HG02938 (cell line): Measurements from ENCODE around the gene MRTFB.

Experiments
- ATAC-seq: cut with Tn5 transposase; IDR thresholded peaks from one replicate; pipeline ENCODE4 v1.9.1; 2021; ENCODE audit warnings: mild to moderate bottlenecking, moderate library complexity; ENCODE audit not compliant: unreplicated experiment

Gene MRTFB

GRCh38 chr16:14225457-14225856, 154.3 kb downstream of the MRTFB start:
- ATAC-seq, result no peak

- ATAC-seq, result no peak
Measured at GRCh38 chr16:14232106-14232864, 161.2 kb downstream of the MRTFB start.

- no peak for ATAC-seq
Measured at GRCh38 chr16:14236401-14236800, 165.3 kb downstream of the MRTFB start.

- no peak for ATAC-seq
Measured at GRCh38 chr16:14238756-14239155, 167.6 kb downstream of the MRTFB start.

GRCh38 chr16:14239791-14240190, 168.7 kb downstream of the MRTFB start:
- ATAC-seq, result no peak

GRCh38 chr16:14240219-14240843, 169.2 kb downstream of the MRTFB start:
- ATAC-seq, result no peak

- ATAC-seq, result no peak
Measured at GRCh38 chr16:14240964-14241363, 169.8 kb downstream of the MRTFB start.

- ATAC-seq, result no peak
Measured at GRCh38 chr16:14241631-14242030, 170.5 kb downstream of the MRTFB start.

- no peak for ATAC-seq
Measured at GRCh38 chr16:14242769-14243168, 171.7 kb downstream of the MRTFB start.

- ATAC-seq, result no peak
Measured at GRCh38 chr16:14244196-14245010, 173.3 kb downstream of the MRTFB start.

GRCh38 chr16:14248791-14249190, 177.7 kb downstream of the MRTFB start:
- ATAC-seq, result no peak

- ATAC-seq, result no peak
Measured at GRCh38 chr16:14249291-14250032, 178.3 kb downstream of the MRTFB start.

GRCh38 chr16:14251419-14251818, 180.3 kb downstream of the MRTFB start:
- ATAC-seq, result no peak

- ATAC-seq, result no peak
Measured at GRCh38 chr16:14252860-14253259, 181.7 kb downstream of the MRTFB start.

GRCh38 chr16:14263011-14263410, 191.9 kb downstream of the MRTFB start:
- no peak for ATAC-seq

GRCh38 chr16:14263769-14264168, 192.7 kb downstream of the MRTFB start:
- no peak for ATAC-seq

GRCh38 chr16:14264327-14264943, 193.3 kb downstream of the MRTFB start:
- ATAC-seq, result no peak

GRCh38 chr16:14268073-14268472, 197.0 kb downstream of the MRTFB start:
- no peak for ATAC-seq

- ATAC-seq, result no peak
Measured at GRCh38 chr16:14275934-14276333, 204.8 kb downstream of the MRTFB start.

- no peak for ATAC-seq
Measured at GRCh38 chr16:14278749-14279148, 207.6 kb downstream of the MRTFB start.

GRCh38 chr16:14280541-14280940, 209.4 kb downstream of the MRTFB start:
- no peak for ATAC-seq
